Measurements from ENCODE around the gene FSIP1. TPM values are rescaled to one million over a fixed set of nuclear protein-coding genes. Genes with fewer than 3 reads are reported as not detected.

The FSIP1 gene
- polyA plus RNA-seq, 1 experiment, result 0.22 TPM

GRCh38 chr15:39701988-39702387, 80.7 kb downstream of the FSIP1 start:
- H3K36me3 ChIP-seq (ENCODE audit: control insufficient read depth, insufficient read depth, low read length), result no peaks in the 10 kb centered on the region
- ChIA-PET POLR2A (no interaction called here), CTCF (interaction anchor here (0.6 to 3.3 kb wide), 2 partner anchors 15 to 34 kb away, joined by 3 to 17 read pairs; no protein-coding TSS in a partner anchor)
- no peaks in the 10 kb centered on the region for H3K27me3 ChIP-seq (ENCODE audit: control insufficient read depth, insufficient read depth, low read length)
- TF ChIP-seq CTCF (IDR thresholded peaks at IDR 0.05; ENCODE audit: insufficient read depth, low read depth, low read length), result no peak
- DNase-seq (ENCODE audit: low read depth), result no peak
- no peak overlapping the region for H3K4me3 ChIP-seq (ENCODE audit: low read depth, low read length)

GRCh38 chr15:39700375-39700700, 82.3 kb downstream of the FSIP1 start:
- CTCF ChIA-PET, result interaction anchor here (1.6 to 3.3 kb wide), 3 partner anchors 14 to 69 kb away, joined by 3 to 17 read pairs (median 8); no protein-coding TSS in a partner anchor
- DNase-seq (ENCODE audit: low read depth), result no peak
- TF ChIP-seq CTCF (IDR thresholded peaks at IDR 0.05; ENCODE audit: insufficient read depth, low read depth, low read length), result no peak
- H3K27me3 ChIP-seq (ENCODE audit: control insufficient read depth, insufficient read depth, low read length), result no peaks in the 10 kb centered on the region
- no peak overlapping the region for H3K4me3 ChIP-seq (ENCODE audit: low read depth, low read length)
- H3K36me3 ChIP-seq (ENCODE audit: control insufficient read depth, insufficient read depth, low read length), result no peaks in the 10 kb centered on the region
- POLR2A ChIA-PET, result interaction anchor here (0.6 kb wide), 1 partner anchor 14 kb away, joined by 9 read pairs; no protein-coding TSS in a partner anchor

GRCh38 chr15:39699516-39700374, 82.9 kb downstream of the FSIP1 start:
- DNase-seq (ENCODE audit: low read depth), result no peak
- CTCF ChIA-PET, result interaction anchor here (1.6 to 3.3 kb wide), 3 partner anchors 13 to 70 kb away, joined by 3 to 17 read pairs (median 8); no protein-coding TSS in a partner anchor
- POLR2A ChIA-PET, result no interaction called here
- Histone ChIP-seq H3K4me3 (ENCODE audit: low read depth, low read length) (no peak overlapping the region), H3K27me3 (ENCODE audit: control insufficient read depth, insufficient read depth, low read length) (no peaks in the 10 kb centered on the region), H3K36me3 (ENCODE audit: control insufficient read depth, insufficient read depth, low read length) (no peaks in the 10 kb centered on the region)
- TF ChIP-seq CTCF (IDR thresholded peaks at IDR 0.05; ENCODE audit: insufficient read depth, low read depth, low read length), result no peak

GRCh38 chr15:39698444-39699390, 83.9 kb downstream of the FSIP1 start:
- ChIA-PET CTCF (interaction anchor here (1.6 to 3.3 kb wide), 3 partner anchors 12 to 71 kb away, joined by 3 to 17 read pairs (median 8); no protein-coding TSS in a partner anchor), POLR2A (no interaction called here)
- Histone ChIP-seq H3K27me3 (ENCODE audit: control insufficient read depth, insufficient read depth, low read length) (no peaks in the 10 kb centered on the region), H3K4me3 (ENCODE audit: low read depth, low read length) (no peak overlapping the region), H3K36me3 (ENCODE audit: control insufficient read depth, insufficient read depth, low read length) (no peaks in the 10 kb centered on the region)
- no peak for DNase-seq (ENCODE audit: low read depth)
- TF ChIP-seq CTCF (IDR thresholded peaks at IDR 0.05; ENCODE audit: insufficient read depth, low read depth, low read length), result no peak

DNA sequence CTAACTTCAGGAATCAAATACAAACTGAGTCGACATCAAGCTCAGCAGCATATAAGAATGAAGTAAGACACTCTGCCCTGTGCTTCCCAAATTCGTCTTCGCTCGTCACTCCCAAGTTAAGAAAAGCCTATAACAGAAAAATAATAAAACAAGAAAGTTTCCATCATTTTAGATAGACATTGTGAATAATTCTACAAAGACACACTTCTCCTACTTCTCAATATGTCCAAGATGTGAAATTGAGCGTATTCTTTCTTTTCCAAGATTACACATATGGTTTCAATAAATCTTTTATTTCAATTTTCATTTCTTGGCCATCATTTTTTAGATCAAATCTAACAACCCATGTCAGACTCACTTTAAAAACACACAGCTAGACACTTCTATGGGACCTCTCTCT, 85.1 kb downstream of the FSIP1 start:
- ChIA-PET POLR2A (no interaction called here), CTCF (no interaction called here)
- H3K4me3 ChIP-seq (ENCODE audit: low read depth, low read length), result no peak overlapping the region
- no peaks in the 10 kb centered on the region for H3K36me3 ChIP-seq (ENCODE audit: control insufficient read depth, insufficient read depth, low read length)
- DNase-seq (ENCODE audit: low read depth), result no peak
- TF ChIP-seq CTCF (IDR thresholded peaks at IDR 0.05; ENCODE audit: insufficient read depth, low read depth, low read length), result no peak
- no peaks in the 10 kb centered on the region for H3K27me3 ChIP-seq (ENCODE audit: control insufficient read depth, insufficient read depth, low read length)

All from BJ (cell line).